Measurements from ENCODE around the gene EP400. TPM values are rescaled to one million over a fixed set of nuclear protein-coding genes. Genes with fewer than 3 reads are reported as not detected.

EP400 gene
- total RNA-seq, 1 experiment from 2014 or later, result 61.7 TPM

DNA sequence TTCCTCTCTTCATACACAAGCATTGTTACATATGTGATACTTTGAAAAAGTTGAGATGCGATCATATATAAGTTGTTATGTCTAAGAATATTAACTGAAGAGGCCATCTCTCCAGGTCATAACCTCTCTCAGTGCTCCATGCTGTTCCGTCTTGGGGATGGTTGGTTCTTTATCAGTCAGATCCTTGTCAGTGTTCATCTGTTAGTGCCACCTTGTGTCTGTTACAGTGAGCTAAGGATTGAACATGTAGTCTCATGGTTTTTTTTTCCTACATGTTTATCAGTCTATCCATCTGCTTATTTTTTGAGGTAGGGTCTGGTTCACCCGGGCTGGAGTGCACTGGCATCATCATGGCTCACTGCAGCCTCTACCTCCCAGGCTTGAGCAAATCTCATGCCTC, 30.5 kb downstream of the EP400 start:
- Histone ChIP-seq H3K4me2 (ENCODE audit: insufficient read depth, insufficient read length, low read length) (no peak overlapping the region), H2BK5ac (ENCODE audit: insufficient read length, low read length) (no peak overlapping the region), H2BK12ac (ENCODE audit: insufficient read length, low read depth, low read length) (no peak overlapping the region), H3K4me1 (ENCODE audit: insufficient read depth, low read length) (no peaks in the 10 kb centered on the region), H2AFZ (ENCODE audit: low read length) (no peak overlapping the region), H3K23me2 (ENCODE audit: insufficient read length, low read depth, low read length, poor library complexity, severe bottlenecking) (no peaks in the 10 kb centered on the region), H3K9ac (ENCODE audit: extremely low read depth, insufficient read length, low read length) (no peak overlapping the region), H3K56ac (ENCODE audit: insufficient read length, low read depth, low read length) (no peak overlapping the region), H3K9me3 (ENCODE audit: control insufficient read depth, low read depth, low read length) (no peaks in the 10 kb centered on the region), H4K91ac (ENCODE audit: insufficient read length, low read depth, low read length) (no peak overlapping the region), H3K18ac (ENCODE audit: insufficient read length, low read depth, low read length) (no peak overlapping the region), H2BK120ac (ENCODE audit: low read depth, low read length, poor library complexity, severe bottlenecking) (no peak overlapping the region), H4K5ac (ENCODE audit: insufficient read length, low read depth, low read length) (no peak overlapping the region), H2BK20ac (ENCODE audit: low read depth, low read length, poor library complexity, severe bottlenecking) (no peak overlapping the region), H3K79me2 (ENCODE audit: insufficient read depth, low read length) (no peaks in the 10 kb centered on the region; the same call in 1 of the 2 replicates), H3K14ac (ENCODE audit: insufficient read depth, low read length) (no peak overlapping the region), H3K4ac (ENCODE audit: low read depth, low read length) (no peak overlapping the region), H3K23ac (ENCODE audit: insufficient read length, low read depth, low read length) (no peak overlapping the region), H3K27me3 (ENCODE audit: insufficient read depth, low read length) (no peaks in the 10 kb centered on the region), H4K8ac (replicated peaks; ENCODE audit: insufficient read length, low read depth, low read length) (no peak overlapping the region), H4K20me1 (ENCODE audit: control insufficient read depth, insufficient read depth, insufficient read length) (no peaks in the 10 kb centered on the region), H3T11ph (ENCODE audit: low read length) (no peak overlapping the region), H3K27ac (ENCODE audit: insufficient read length, low read depth, low read length) (no peak overlapping the region), H2AK5ac (ENCODE audit: insufficient read length, low read length) (no peak overlapping the region), H2BK15ac (ENCODE audit: low read depth, low read length) (no peak overlapping the region), H3K79me1 (ENCODE audit: insufficient read depth, low read depth, low read length, poor library complexity, severe bottlenecking) (peaks cover 9% of the 10 kb centered on the region)
- WGBS (ENCODE audit: extremely low coverage, insufficient read length, low lambda C conversion rate), result no CpG with 5 or more reads among the region's 3 CpGs
- peaks cover 4% of the 10 kb centered on the region in 2 experiments for H3K4me1 Mint-ChIP-seq
- no peak overlapping the region for H3K4me3 Mint-ChIP-seq
- TF ChIP-seq, protein P1, sequence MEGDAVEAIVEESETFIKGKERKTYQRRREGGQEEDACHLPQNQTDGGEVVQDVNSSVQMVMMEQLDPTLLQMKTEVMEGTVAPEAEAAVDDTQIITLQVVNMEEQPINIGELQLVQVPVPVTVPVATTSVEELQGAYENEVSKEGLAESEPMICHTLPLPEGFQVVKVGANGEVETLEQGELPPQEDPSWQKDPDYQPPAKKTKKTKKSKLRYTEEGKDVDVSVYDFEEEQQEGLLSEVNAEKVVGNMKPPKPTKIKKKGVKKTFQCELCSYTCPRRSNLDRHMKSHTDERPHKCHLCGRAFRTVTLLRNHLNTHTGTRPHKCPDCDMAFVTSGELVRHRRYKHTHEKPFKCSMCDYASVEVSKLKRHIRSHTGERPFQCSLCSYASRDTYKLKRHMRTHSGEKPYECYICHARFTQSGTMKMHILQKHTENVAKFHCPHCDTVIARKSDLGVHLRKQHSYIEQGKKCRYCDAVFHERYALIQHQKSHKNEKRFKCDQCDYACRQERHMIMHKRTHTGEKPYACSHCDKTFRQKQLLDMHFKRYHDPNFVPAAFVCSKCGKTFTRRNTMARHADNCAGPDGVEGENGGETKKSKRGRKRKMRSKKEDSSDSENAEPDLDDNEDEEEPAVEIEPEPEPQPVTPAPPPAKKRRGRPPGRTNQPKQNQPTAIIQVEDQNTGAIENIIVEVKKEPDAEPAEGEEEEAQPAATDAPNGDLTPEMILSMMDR (conservative IDR thresholded peaks at IDR 0.05), result no peak
- H3K9me3 Mint-ChIP-seq, result no peaks in the 10 kb centered on the region
- H3K27me3 Mint-ChIP-seq (ENCODE audit: low read depth), result no peaks in the 10 kb centered on the region
- no peak for DNase-seq
- H3K36me3 Mint-ChIP-seq (ENCODE audit: insufficient read depth in 1 of 3, low read depth in 3 of 3), result peaks cover 9 to 59% (median 35%) of the 10 kb centered on the region in 3 experiments
- no peak overlapping the region; a peak in 1 of 7 replicates for H3K27ac Mint-ChIP-seq
